GM21576 (cell line): ENCODE measurements around the gene KIN.
"Not testable (repeated sequence)": the region's sequence is repeated elsewhere in the genome, so short reads cannot be mapped to it uniquely, and the experiment has no call there.

Source experiments
- ATAC-seq: cut with Tn5 transposase; IDR thresholded peaks from one replicate; pipeline ENCODE4 v1.9.1; 2021; ENCODE audit warnings: mild to moderate bottlenecking, moderate library complexity; ENCODE audit not compliant: unreplicated experiment

KIN gene

GRCh38 chr10:7738536-7739407 lies 49.0 kb downstream of the KIN start:
- ATAC-seq, result no peak

GRCh38 chr10:7734821-7735220 lies 53.0 kb downstream of the KIN start:
- no peak for ATAC-seq

GRCh38 chr10:7722927-7723529 lies 64.8 kb downstream of the KIN start:
- ATAC-seq, result no peak

GRCh38 chr10:7720478-7720877 lies 67.3 kb downstream of the KIN start:
- ATAC-seq, result no peak

GRCh38 chr10:7718685-7719084 lies 69.1 kb downstream of the KIN start:
- no peak for ATAC-seq

GRCh38 chr10:7717767-7718166 lies 70.0 kb downstream of the KIN start:
- no peak for ATAC-seq

GRCh38 chr10:7715515-7715914 lies 72.3 kb downstream of the KIN start:
- ATAC-seq, result no peak

GRCh38 chr10:7711075-7711474 lies 76.7 kb downstream of the KIN start:
- ATAC-seq, result not testable (repeated sequence)

- ATAC-seq, result no peak
These were observed 77.3 kb downstream of the KIN start for GRCh38 chr10:7710446-7710845.

- ATAC-seq, result no peak
These were observed 79.0 kb downstream of the KIN start for GRCh38 chr10:7708832-7709231.

GRCh38 chr10:7707858-7708622 lies 79.8 kb downstream of the KIN start:
- ATAC-seq, result no peak

- no peak for ATAC-seq
These were observed 80.7 kb downstream of the KIN start for GRCh38 chr10:7707102-7707501.

- ATAC-seq, result no peak
These were observed 81.2 kb downstream of the KIN start for GRCh38 chr10:7706534-7707073.

GRCh38 chr10:7705341-7705740 lies 82.5 kb downstream of the KIN start:
- ATAC-seq, result no peak

GRCh38 chr10:7704071-7705016 lies 83.4 kb downstream of the KIN start:
- ATAC-seq, result no peak

- no peak for ATAC-seq
These were observed 84.7 kb downstream of the KIN start, which contains the start of gene ITIH2 for GRCh38 chr10:7703140-7703539. ITIH2 (plus strand) TSS chr10:7703316; CDS start chr10:7703435, 119 bp downstream.

- no peak for ATAC-seq
These were observed 85.4 kb downstream of the KIN start for GRCh38 chr10:7702288-7702812.

- ATAC-seq, result no peak
These were observed 86.5 kb downstream of the KIN start for GRCh38 chr10:7701158-7701742.
